SK-N-SH (cell line): ENCODE measurements around the gene POLN. TPM values are rescaled to one million over a fixed set of nuclear protein-coding genes. Genes with fewer than 3 reads are reported as not detected.

Source experiments
- CTCF ChIA-PET: fragments of 300-600, 350-600 bp; formaldehyde crosslinking; extraction: SDS; loops from one replicate; lab custom pipeline; 2021; lab: Yijun Ruan, JAX
- POLR2A ChIA-PET: fragments of 350-600 bp; sonication (Branson Sonifier 250); formaldehyde crosslinking; extraction: SDS; loops from one replicate; lab custom pipeline; 2020; ENCODE audit warnings: antibody characterized with exemption, inconsistent platforms; lab: Yijun Ruan, JAX
- DNase-seq: peaks from one replicate; pipeline ENCODE4 v3.0.0; 2012
- H2AFZ ChIP-seq: fragments of 200-600 bp; sonication (generic); 2 replicates; pipeline ENCODE4 v1.8.1; 2016; ENCODE audit warnings: antibody characterized with exemption, mild to moderate bottlenecking, low read depth
- H3F3A ChIP-seq: fragments of 200-600 bp; sonication (generic); replicated peaks from 2 replicates; pipeline ENCODE3; 2016; ENCODE audit warnings: antibody characterized with exemption, mild to moderate bottlenecking; ENCODE audit not compliant: insufficient read depth
- H3K27ac ChIP-seq, 2 experiments: fragments of 200-500 bp in 1 of 2; fragments of 200-600 bp in 1 of 2; sonication (Bioruptor generic) in 1 of 2; sonication (generic), shearing (Covaris generic) in 1 of 2; 2 replicates each; pipeline versions ENCODE4 v1.5.1 to v1.6.1; 2014 to 2016; ENCODE audit warnings: low read depth in 2 of 2, inconsistent platforms in 1 of 2, low read length in 1 of 2, mild to moderate bottlenecking in 1 of 2, mixed read lengths in 1 of 2
- H3K27me3 ChIP-seq: fragments of 200-600 bp; sonication (generic), shearing (Covaris generic); 2 replicates; pipeline ENCODE4 v1.6.1; 2016; ENCODE audit warnings: mixed run types; ENCODE audit not compliant: insufficient read depth
- H3K36me3 ChIP-seq, 2 experiments: fragments of 200-500 bp in 1 of 2; fragments of 200-600 bp in 1 of 2; sonication (Bioruptor generic) in 1 of 2; sonication (generic) in 1 of 2; replicated peaks in 1 of 2; 2 replicates each; pipeline versions ENCODE3 to v1.5.1; 2014 to 2016; ENCODE audit warnings: low read length in 1 of 2, mild to moderate bottlenecking in 1 of 2; ENCODE audit not compliant: insufficient read depth in 2 of 2, control insufficient read depth in 1 of 2
- H3K4me1 ChIP-seq, 2 experiments: fragments of 200-500 bp in 1 of 2; fragments of 200-600 bp in 1 of 2; sonication (Bioruptor generic) in 1 of 2; sonication (generic), shearing (Covaris generic) in 1 of 2; 2 replicates each; pipeline versions ENCODE4 v1.5.1 to v1.6.1; 2014 to 2016; ENCODE audit warnings: low read depth in 1 of 2, low read length in 1 of 2, mixed run types in 1 of 2; ENCODE audit not compliant: insufficient read depth in 2 of 2, control insufficient read depth in 1 of 2
- H3K4me2 ChIP-seq: fragments of 200-600 bp; sonication (generic), shearing (Covaris generic); 2 replicates; pipeline ENCODE4 v1.6.1; 2017; ENCODE audit warnings: mixed run types
- H3K4me3 ChIP-seq, 2 experiments: fragments of 200-500 bp in 1 of 2; fragments of 200-600 bp in 1 of 2; sonication (Bioruptor generic) in 1 of 2; sonication (generic), shearing (Covaris generic) in 1 of 2; 2 replicates each; pipeline versions ENCODE4 v1.5.1 to v1.8.1; 2014 to 2016; ENCODE audit warnings: low read depth in 2 of 2, inconsistent platforms in 1 of 2, low read length in 1 of 2, mild to moderate bottlenecking in 1 of 2, mixed read lengths in 1 of 2, moderate library complexity in 1 of 2
- H3K79me2 ChIP-seq: fragments of 200-600 bp; sonication (generic); 2 replicates; pipeline ENCODE4 v1.8.1; 2017; ENCODE audit warnings: mild to moderate bottlenecking; ENCODE audit not compliant: insufficient read depth
- H3K9ac ChIP-seq: fragments of 200-600 bp; sonication (generic); 2 replicates; pipeline ENCODE4 v1.6.1; 2017; ENCODE audit warnings: mixed run types
- H3K9me2 ChIP-seq: fragments of 200-600 bp; sonication (generic); 2 replicates; pipeline ENCODE4 v1.6.1; 2017; ENCODE audit warnings: mixed run types
- H3K9me3 ChIP-seq: fragments of 200-600 bp; sonication (generic); 2 replicates; pipeline ENCODE4 v1.6.1; 2017; ENCODE audit warnings: mixed run types, mild to moderate bottlenecking, moderate library complexity
- H4K20me1 ChIP-seq: fragments of 200-600 bp; sonication (generic); 2 replicates; pipeline ENCODE4 v1.6.1; 2017; ENCODE audit warnings: mild to moderate bottlenecking, mixed run types; ENCODE audit not compliant: insufficient read depth
- ELF1 ChIP-seq: IDR thresholded peaks from 2 replicates; pipeline ENCODE4 v1.4.0; 2012
- EP300 ChIP-seq, 2 experiments: IDR thresholded peaks; 2 replicates each; pipeline versions ENCODE4 v1.4.0 to v1.6.1; 2012; ENCODE audit warnings: borderline replicate concordance in 1 of 2, low read depth in 1 of 2, low read length in 1 of 2
- FOXJ3 ChIP-seq: sonication (generic); formaldehyde crosslinking; IDR thresholded peaks from 2 replicates; pipeline ENCODE4 v1.5.1; 2020; ENCODE audit warnings: mild to moderate bottlenecking, missing genetic modification reagents
- GATA2 ChIP-seq: sonication (generic); formaldehyde crosslinking; IDR thresholded peaks from 2 replicates; pipeline ENCODE4 v1.5.0; 2020; ENCODE audit warnings: mild to moderate bottlenecking, missing genetic modification reagents
- JUND ChIP-seq: IDR thresholded peaks from 2 replicates; pipeline ENCODE4 v1.4.0; 2012
- MEF2A ChIP-seq: IDR thresholded peaks from 2 replicates; pipeline ENCODE4 v1.4.0; 2012; ENCODE audit warnings: low read depth, borderline replicate concordance
- MXI1 ChIP-seq: IDR thresholded peaks from 2 replicates; pipeline ENCODE4 v1.6.1; 2012; ENCODE audit warnings: mild to moderate bottlenecking, low read depth, low read length, improper control_type of control experiment
- NFIC ChIP-seq: IDR thresholded peaks from 2 replicates; pipeline ENCODE4 v1.4.0; 2012; ENCODE audit warnings: borderline replicate concordance
- POLR2AphosphoS5 ChIP-seq: IDR thresholded peaks from 2 replicates; pipeline ENCODE4 v1.6.1; 2012; ENCODE audit warnings: low read depth, low read length
- RCOR1 ChIP-seq: fragments of 150-350 bp; IDR thresholded peaks from 2 replicates; pipeline ENCODE4 v1.6.1; 2017; ENCODE audit warnings: antibody characterized with exemption, low read length
- RFX5 ChIP-seq: IDR thresholded peaks from 2 replicates; pipeline ENCODE4 v1.6.1; 2012; ENCODE audit warnings: mild to moderate bottlenecking, improper control_type of control experiment, low read length
- RXRA ChIP-seq: IDR thresholded peaks from 2 replicates; pipeline ENCODE4 v1.4.0; 2012; ENCODE audit warnings: low read depth, mild to moderate bottlenecking, borderline replicate concordance
- SIN3A ChIP-seq: IDR thresholded peaks from 2 replicates; pipeline ENCODE4 v1.6.1; 2012; ENCODE audit warnings: low read depth, mild to moderate bottlenecking, low read length, moderate library complexity, borderline replicate concordance
- SMC3 ChIP-seq: IDR thresholded peaks from 2 replicates; pipeline ENCODE4 v1.6.1; 2012; ENCODE audit warnings: low read depth, low read length, improper control_type of control experiment
- TCF12 ChIP-seq: IDR thresholded peaks from 2 replicates; pipeline ENCODE4 v1.4.0; 2012
- YY1 ChIP-seq: IDR thresholded peaks from 2 replicates; pipeline ENCODE4 v1.4.0; 2012; ENCODE audit warnings: low read depth, mild to moderate bottlenecking
- WGBS: methylation state at CpG from one replicate; pipeline ENCODE4 v1.1.6; 2017; ENCODE audit warnings: low lambda C conversion rate; 5-methylcytosine and 5-hydroxymethylcytosine counted together
- polyA plus RNA-seq, 3 experiments: library from polyadenylated mRNA; depleted of rRNA; stranded (reverse); fragments of >200 nt; gene quantifications; 2 replicates each; pipeline ENCODE4 v1.2.3, GENCODE V29; 2012
- TF ChIP-seq, protein P1 (sequence below): IDR thresholded peaks from 2 replicates; pipeline ENCODE4; 2012
- TF ChIP-seq, protein P2 (sequence below): IDR thresholded peaks from 2 replicates; pipeline ENCODE4 v1.4.0; 2012; ENCODE audit warnings: low read depth, borderline replicate concordance
- TF ChIP-seq, protein P3 (sequence below): fragments of 200-600 bp; sonication (generic); IDR thresholded peaks from 2 replicates; pipeline ENCODE4 v1.6.1; 2017; ENCODE audit warnings: antibody characterized with exemption, mild to moderate bottlenecking, moderate library complexity
- TF ChIP-seq, protein P4 (sequence below): IDR thresholded peaks from 2 replicates; pipeline ENCODE4 v1.4.0; 2012; ENCODE audit warnings: low read depth, borderline replicate concordance

Gene POLN
- polyA plus RNA-seq, 1 of the 3 experiments (the other 2 are of a cell fraction) = 0.67 TPM

DNA sequence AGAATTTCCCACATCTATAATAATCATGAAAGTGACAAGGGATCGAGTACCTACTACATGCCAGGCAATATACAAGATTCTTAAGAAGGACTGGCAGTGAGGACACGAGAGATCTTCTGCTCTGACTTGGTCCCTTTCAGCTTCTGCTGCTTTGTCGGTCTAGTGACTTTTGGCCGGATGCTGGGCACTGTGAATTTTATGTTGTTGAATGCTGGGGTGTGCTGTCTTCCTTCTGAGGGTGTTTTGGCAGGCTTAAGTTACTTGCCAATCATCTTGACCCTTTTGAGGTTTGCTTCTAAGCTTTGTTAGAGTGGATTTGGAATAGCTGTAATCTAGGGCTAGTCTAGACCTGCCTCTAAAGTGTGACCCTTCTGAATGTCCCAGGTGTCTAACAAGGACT, 159.3 kb downstream of the POLN start:
- no peak overlapping the region for H3K4me2 ChIP-seq
- no peak overlapping the region for H3K4me3 ChIP-seq
- no peaks in the 10 kb centered on the region for H3K36me3 ChIP-seq
- no peaks in the 10 kb centered on the region for H3K27me3 ChIP-seq
- WGBS = 52% methylated on average over 4 of the region's 4 CpGs
- H3K9ac ChIP-seq = no peak overlapping the region
- H3K79me2 ChIP-seq = no peaks in the 10 kb centered on the region
- H3K4me1 ChIP-seq = no peaks in the 10 kb centered on the region
- TF ChIP-seq MXI1 (no peak), RFX5 (no peak), MEF2A (no peak), JUND (no peak), TCF12 (no peak)
- TF ChIP-seq, protein P1, sequence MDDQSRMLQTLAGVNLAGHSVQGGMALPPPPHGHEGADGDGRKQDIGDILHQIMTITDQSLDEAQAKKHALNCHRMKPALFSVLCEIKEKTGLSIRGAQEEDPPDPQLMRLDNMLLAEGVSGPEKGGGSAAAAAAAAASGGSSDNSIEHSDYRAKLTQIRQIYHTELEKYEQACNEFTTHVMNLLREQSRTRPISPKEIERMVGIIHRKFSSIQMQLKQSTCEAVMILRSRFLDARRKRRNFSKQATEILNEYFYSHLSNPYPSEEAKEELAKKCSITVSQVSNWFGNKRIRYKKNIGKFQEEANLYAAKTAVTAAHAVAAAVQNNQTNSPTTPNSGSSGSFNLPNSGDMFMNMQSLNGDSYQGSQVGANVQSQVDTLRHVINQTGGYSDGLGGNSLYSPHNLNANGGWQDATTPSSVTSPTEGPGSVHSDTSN = no peak
- TF ChIP-seq, all 33 proteins: peak for 0
- H3K27ac ChIP-seq = no peak overlapping the region
- POLR2A ChIA-PET = no interaction called here
- H4K20me1 ChIP-seq = no peaks in the 10 kb centered on the region
- H3K9me2 ChIP-seq = no peaks in the 10 kb centered on the region
- no peaks in the 10 kb centered on the region for H3F3A ChIP-seq
- H3K9me3 ChIP-seq = no peaks in the 10 kb centered on the region
- CTCF ChIA-PET = no interaction called here
- H2AFZ ChIP-seq = no peak overlapping the region
- no peak for DNase-seq

DNA sequence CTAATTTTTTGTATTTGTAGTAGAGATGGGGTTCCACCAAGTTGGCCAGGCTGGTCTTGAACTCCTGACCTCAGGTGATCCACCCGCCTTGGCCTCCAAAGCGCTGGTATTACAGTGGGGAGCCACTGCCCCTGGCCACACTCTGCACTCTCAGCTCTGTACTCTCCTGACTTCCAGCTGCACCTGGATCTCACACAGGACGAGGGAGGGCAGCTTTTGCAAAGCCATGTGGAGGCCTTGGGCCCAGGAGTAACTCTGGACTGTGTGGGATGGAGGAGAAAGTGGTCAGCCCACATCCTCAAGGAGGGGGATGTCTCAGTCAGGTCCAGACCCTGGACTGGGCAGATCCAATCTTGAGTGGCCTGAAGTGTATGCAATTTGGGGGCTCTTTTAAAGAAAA, 159.8 kb downstream of the POLN start:
- H3K27me3 ChIP-seq = no peaks in the 10 kb centered on the region
- no peaks in the 10 kb centered on the region for H4K20me1 ChIP-seq
- ChIA-PET CTCF (interaction anchor here (1.5 kb wide), 1 partner anchor 32 kb away, joined by 3 read pairs; no protein-coding TSS in a partner anchor), POLR2A (no interaction called here)
- no peaks in the 10 kb centered on the region for H3K36me3 ChIP-seq
- no peak overlapping the region for H2AFZ ChIP-seq
- no peak overlapping the region for H3K4me2 ChIP-seq
- WGBS = 50% methylated on average over 2 of the region's 3 CpGs
- H3K79me2 ChIP-seq = no peaks in the 10 kb centered on the region
- DNase-seq = no peak
- H3K9me3 ChIP-seq = no peaks in the 10 kb centered on the region
- H3K27ac ChIP-seq = no peak overlapping the region
- H3K9me2 ChIP-seq = no peaks in the 10 kb centered on the region
- no peaks in the 10 kb centered on the region for H3K4me1 ChIP-seq
- no peak overlapping the region for H3K9ac ChIP-seq
- no peak for TF ChIP-seq SIN3A
- TF ChIP-seq MEF2A = no peak
- no peak for TF ChIP-seq RCOR1
- no peak for TF ChIP-seq SMC3
- no peak for TF ChIP-seq RXRA
- TF ChIP-seq EP300 (IDR thresholded peaks at IDR 0.05; ENCODE audit: borderline replicate concordance in 1 of 2, low read depth in 1 of 2, low read length in 1 of 2) = no peak
- TF ChIP-seq, protein P2, sequence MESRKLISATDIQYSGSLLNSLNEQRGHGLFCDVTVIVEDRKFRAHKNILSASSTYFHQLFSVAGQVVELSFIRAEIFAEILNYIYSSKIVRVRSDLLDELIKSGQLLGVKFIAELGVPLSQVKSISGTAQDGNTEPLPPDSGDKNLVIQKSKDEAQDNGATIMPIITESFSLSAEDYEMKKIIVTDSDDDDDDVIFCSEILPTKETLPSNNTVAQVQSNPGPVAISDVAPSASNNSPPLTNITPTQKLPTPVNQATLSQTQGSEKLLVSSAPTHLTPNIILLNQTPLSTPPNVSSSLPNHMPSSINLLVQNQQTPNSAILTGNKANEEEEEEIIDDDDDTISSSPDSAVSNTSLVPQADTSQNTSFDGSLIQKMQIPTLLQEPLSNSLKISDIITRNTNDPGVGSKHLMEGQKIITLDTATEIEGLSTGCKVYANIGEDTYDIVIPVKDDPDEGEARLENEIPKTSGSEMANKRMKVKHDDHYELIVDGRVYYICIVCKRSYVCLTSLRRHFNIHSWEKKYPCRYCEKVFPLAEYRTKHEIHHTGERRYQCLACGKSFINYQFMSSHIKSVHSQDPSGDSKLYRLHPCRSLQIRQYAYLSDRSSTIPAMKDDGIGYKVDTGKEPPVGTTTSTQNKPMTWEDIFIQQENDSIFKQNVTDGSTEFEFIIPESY = no peak
- no peak for TF ChIP-seq POLR2AphosphoS5
- TF ChIP-seq FOXJ3 (CRISPR knock-in tag) = no peak
- no peak for TF ChIP-seq ELF1
- TF ChIP-seq GATA2 = no peak
- no peak for TF ChIP-seq NFIC
- TF ChIP-seq JUND = no peak
- TF ChIP-seq, protein P3, sequence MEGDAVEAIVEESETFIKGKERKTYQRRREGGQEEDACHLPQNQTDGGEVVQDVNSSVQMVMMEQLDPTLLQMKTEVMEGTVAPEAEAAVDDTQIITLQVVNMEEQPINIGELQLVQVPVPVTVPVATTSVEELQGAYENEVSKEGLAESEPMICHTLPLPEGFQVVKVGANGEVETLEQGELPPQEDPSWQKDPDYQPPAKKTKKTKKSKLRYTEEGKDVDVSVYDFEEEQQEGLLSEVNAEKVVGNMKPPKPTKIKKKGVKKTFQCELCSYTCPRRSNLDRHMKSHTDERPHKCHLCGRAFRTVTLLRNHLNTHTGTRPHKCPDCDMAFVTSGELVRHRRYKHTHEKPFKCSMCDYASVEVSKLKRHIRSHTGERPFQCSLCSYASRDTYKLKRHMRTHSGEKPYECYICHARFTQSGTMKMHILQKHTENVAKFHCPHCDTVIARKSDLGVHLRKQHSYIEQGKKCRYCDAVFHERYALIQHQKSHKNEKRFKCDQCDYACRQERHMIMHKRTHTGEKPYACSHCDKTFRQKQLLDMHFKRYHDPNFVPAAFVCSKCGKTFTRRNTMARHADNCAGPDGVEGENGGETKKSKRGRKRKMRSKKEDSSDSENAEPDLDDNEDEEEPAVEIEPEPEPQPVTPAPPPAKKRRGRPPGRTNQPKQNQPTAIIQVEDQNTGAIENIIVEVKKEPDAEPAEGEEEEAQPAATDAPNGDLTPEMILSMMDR = no peak
- TF ChIP-seq YY1 = no peak
- TF ChIP-seq, protein P4, sequence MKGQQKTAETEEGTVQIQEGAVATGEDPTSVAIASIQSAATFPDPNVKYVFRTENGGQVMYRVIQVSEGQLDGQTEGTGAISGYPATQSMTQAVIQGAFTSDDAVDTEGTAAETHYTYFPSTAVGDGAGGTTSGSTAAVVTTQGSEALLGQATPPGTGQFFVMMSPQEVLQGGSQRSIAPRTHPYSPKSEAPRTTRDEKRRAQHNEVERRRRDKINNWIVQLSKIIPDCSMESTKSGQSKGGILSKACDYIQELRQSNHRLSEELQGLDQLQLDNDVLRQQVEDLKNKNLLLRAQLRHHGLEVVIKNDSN = no peak
- no peaks in the 10 kb centered on the region for H3F3A ChIP-seq
- H3K4me3 ChIP-seq = no peak overlapping the region
